Sigmoid colon (tissue), 4 donors: ENCODE data around the gene ESR1.

Experiments
- EP300 ChIP-seq, 4 donors: sonication (generic); formaldehyde crosslinking; IDR thresholded peaks; one replicate each; pipeline ENCODE4 v1.6.1; 2017; ENCODE audit warnings: antibody characterized with exemption in 4 of 4
- POLR2A ChIP-seq, 2 donors: fragments of 450-650 bp; IDR thresholded peaks; one replicate each; pipeline ENCODE4 v1.6.1; 2016; ENCODE audit warnings: antibody characterized with exemption in 2 of 2, mild to moderate bottlenecking in 2 of 2, moderate library complexity in 2 of 2
- POLR2AphosphoS5 ChIP-seq, 4 donors: sonication (generic); formaldehyde crosslinking; IDR thresholded peaks; one replicate each; pipeline ENCODE4 v1.6.1; 2017; ENCODE audit warnings: antibody characterized with exemption in 4 of 4
- TF ChIP-seq, protein P1 (sequence below), 4 experiments: fragments of 450-650 bp in 3 of 4; fragments of 200-600 bp in 1 of 4; IDR thresholded peaks; one replicate each; pipeline ENCODE4 v1.5.1; 2016 to 2019; ENCODE audit warnings: antibody characterized with exemption in 4 of 4, mild to moderate bottlenecking in 3 of 4, moderate library complexity in 2 of 4

DNA sequence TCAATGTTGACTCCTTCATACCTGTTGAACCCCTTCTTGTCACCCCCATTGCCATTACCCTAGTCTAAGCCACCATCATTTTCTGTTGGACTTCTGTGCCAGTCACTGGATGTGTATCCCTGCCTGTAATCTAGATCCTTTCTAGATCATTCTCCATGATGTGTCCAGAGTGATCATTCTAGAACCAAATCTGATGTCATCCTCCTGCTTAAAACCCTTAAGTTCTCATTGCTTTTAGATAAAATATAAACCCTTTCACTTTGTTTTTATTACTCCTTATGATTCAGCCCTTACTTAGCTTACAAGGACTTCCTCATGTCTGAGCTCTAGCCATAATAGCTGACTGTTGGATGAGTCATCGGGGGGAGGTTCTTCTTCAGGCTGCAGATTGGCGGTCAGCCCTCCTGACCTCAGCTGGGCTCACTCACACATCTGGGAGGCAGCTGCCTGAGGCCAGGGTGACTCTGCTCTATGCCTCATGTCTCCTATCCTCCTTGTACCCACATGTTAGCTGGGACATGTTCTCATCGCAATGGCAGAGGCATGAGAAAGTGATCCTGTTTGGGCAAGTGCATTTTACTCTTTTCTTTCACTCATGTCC lies 287.6 kb downstream of the ESR1 start:
- TF ChIP-seq, protein P1, sequence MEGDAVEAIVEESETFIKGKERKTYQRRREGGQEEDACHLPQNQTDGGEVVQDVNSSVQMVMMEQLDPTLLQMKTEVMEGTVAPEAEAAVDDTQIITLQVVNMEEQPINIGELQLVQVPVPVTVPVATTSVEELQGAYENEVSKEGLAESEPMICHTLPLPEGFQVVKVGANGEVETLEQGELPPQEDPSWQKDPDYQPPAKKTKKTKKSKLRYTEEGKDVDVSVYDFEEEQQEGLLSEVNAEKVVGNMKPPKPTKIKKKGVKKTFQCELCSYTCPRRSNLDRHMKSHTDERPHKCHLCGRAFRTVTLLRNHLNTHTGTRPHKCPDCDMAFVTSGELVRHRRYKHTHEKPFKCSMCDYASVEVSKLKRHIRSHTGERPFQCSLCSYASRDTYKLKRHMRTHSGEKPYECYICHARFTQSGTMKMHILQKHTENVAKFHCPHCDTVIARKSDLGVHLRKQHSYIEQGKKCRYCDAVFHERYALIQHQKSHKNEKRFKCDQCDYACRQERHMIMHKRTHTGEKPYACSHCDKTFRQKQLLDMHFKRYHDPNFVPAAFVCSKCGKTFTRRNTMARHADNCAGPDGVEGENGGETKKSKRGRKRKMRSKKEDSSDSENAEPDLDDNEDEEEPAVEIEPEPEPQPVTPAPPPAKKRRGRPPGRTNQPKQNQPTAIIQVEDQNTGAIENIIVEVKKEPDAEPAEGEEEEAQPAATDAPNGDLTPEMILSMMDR (IDR thresholded peaks at IDR 0.05) = no peak
- no peak for TF ChIP-seq POLR2A (IDR thresholded peaks at IDR 0.05)
- TF ChIP-seq POLR2AphosphoS5 (IDR thresholded peaks at IDR 0.05) = peak in 2 of 4 donors; percentile 27 to 69
- no peak for TF ChIP-seq EP300 (IDR thresholded peaks at IDR 0.05)
